NB4 (cell line): ENCODE results near the gene SYNE1.

ENCODE experiments used
- POLR2A ChIP-seq: IDR thresholded peaks from 2 replicates; pipeline ENCODE4 v1.6.1; 2011; ENCODE audit warnings: mild to moderate bottlenecking; ENCODE audit not compliant: insufficient read length; ENCODE audit errors: extremely low read depth
- TF ChIP-seq, protein P1 (sequence below): IDR thresholded peaks from one replicate; pipeline ENCODE4 v1.5.1; 2012; ENCODE audit warnings: low read depth, low read length
- TF ChIP-seq, protein P2 (sequence below): IDR thresholded peaks from 2 replicates; pipeline ENCODE4 v1.6.1; 2011; ENCODE audit warnings: low read depth, low read length

DNA sequence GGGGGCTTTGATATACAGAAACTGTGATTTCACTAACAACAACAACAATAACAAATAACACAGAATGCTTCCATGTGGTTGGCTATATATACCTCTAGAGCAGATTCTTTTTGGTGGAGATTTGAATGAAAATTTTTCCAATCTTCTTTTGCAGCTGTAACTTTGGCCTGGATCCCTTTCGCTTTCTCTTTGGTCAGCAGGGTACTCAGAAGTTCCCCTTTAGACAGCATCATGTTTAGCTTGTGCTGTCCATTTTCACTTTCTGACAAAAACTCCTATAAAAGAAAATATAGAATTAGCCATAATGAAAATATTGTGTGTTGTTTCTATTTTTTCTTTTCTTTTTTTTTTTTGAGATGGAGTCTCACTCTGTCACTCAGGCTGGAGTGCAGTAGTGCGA lies 264.2 kb downstream of the SYNE1 start:
- TF ChIP-seq, protein P1, sequence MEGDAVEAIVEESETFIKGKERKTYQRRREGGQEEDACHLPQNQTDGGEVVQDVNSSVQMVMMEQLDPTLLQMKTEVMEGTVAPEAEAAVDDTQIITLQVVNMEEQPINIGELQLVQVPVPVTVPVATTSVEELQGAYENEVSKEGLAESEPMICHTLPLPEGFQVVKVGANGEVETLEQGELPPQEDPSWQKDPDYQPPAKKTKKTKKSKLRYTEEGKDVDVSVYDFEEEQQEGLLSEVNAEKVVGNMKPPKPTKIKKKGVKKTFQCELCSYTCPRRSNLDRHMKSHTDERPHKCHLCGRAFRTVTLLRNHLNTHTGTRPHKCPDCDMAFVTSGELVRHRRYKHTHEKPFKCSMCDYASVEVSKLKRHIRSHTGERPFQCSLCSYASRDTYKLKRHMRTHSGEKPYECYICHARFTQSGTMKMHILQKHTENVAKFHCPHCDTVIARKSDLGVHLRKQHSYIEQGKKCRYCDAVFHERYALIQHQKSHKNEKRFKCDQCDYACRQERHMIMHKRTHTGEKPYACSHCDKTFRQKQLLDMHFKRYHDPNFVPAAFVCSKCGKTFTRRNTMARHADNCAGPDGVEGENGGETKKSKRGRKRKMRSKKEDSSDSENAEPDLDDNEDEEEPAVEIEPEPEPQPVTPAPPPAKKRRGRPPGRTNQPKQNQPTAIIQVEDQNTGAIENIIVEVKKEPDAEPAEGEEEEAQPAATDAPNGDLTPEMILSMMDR, result no peak
- TF ChIP-seq POLR2A, result no peak
- TF ChIP-seq, protein P2, sequence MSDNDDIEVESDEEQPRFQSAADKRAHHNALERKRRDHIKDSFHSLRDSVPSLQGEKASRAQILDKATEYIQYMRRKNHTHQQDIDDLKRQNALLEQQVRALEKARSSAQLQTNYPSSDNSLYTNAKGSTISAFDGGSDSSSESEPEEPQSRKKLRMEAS, result no peak
